ENCODE results near the gene PDE4D. TPM values are rescaled to one million over a fixed set of nuclear protein-coding genes. Genes with fewer than 3 reads are reported as not detected.

Gene PDE4D
- total and polyA plus RNA-seq, 2 of the 4 experiments (the other 2 are of a cell fraction) = 1.4 to 7.9 TPM

DNA sequence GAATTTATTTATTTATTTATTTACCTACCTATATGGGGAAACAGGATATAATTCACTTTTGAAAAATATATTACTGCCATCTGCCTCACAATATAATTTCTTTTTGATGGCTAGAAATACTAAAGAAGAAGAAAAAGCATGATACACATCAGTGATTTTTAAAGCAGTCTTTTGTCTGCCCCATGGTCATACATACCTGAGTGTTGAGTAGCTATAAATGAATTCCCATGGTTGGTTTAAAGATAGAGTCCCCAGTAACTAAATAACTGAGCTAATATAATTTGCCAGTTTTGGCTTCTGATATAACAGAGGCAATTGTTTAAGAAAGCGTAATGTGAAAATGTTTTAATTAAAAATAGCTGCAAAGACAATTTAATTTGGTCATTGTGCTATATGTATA, 447.8 kb downstream of the PDE4D start:
- in situ Hi-C loops (cut with MboI; ENCODE audit: low sequenced_read_pairs) = no loop called here
- Histone ChIP-seq H3K14ac (replicated peaks; ENCODE audit: low read depth, low read length) (no peak overlapping the region), H3K27ac (ENCODE audit: insufficient read depth, low read length) (no peak overlapping the region), H4K8ac (ENCODE audit: low read depth in 2 of 2, low read length in 2 of 2) (no peak overlapping the region), H2BK5ac (ENCODE audit: low read depth, low read length, poor library complexity, severe bottlenecking) (no peak overlapping the region), H3K79me1 (ENCODE audit: low read depth in 1 of 2, low read length in 2 of 2) (no peaks in the 10 kb centered on the region), H3K9me3 (ENCODE audit: control insufficient read depth, insufficient read depth, low read length) (no peaks in the 10 kb centered on the region), H2BK15ac (ENCODE audit: low read depth, low read length) (no peak overlapping the region), H3K9me1 (ENCODE audit: insufficient read depth, low read length) (no peaks in the 10 kb centered on the region), H4K20me1 (ENCODE audit: insufficient read depth, low read length) (no peaks in the 10 kb centered on the region), H3K36me3 (ENCODE audit: control insufficient read depth, insufficient read depth, low read length) (no peaks in the 10 kb centered on the region), H3K9ac (ENCODE audit: low read depth, low read length) (no peak overlapping the region), H2AFZ (replicated peaks; ENCODE audit: low read length, poor library complexity) (no peak overlapping the region), H2BK120ac (ENCODE audit: low read depth, low read length) (no peak overlapping the region), H4K91ac (ENCODE audit: insufficient read depth, low read depth, low read length) (no peak overlapping the region), H3K18ac (ENCODE audit: low read depth, low read length) (no peak overlapping the region), H3K27me3 (ENCODE audit: control insufficient read depth, insufficient read depth, low read length) (no peaks in the 10 kb centered on the region), H3K4me2 (ENCODE audit: low read depth, low read length) (no peak overlapping the region), H3K4ac (ENCODE audit: low read depth, low read length) (no peak overlapping the region), H2AK5ac (ENCODE audit: low read depth, low read length) (no peak overlapping the region), H3K4me1 (ENCODE audit: control insufficient read depth, insufficient read depth, low read length) (no peaks in the 10 kb centered on the region), H3K4me3 (ENCODE audit: insufficient read depth, low read depth, low read length) (no peak overlapping the region), H2BK20ac (ENCODE audit: low read depth, low read length) (no peak overlapping the region), H2AK9ac (replicated peaks; ENCODE audit: low read depth, low read length, poor library complexity) (no peak overlapping the region), H3K23ac (ENCODE audit: low read depth, low read length) (no peak overlapping the region), H4K5ac (ENCODE audit: low read depth, low read length) (no peak overlapping the region), H3K56ac (ENCODE audit: extremely low read depth, insufficient read depth, low read length) (no peak overlapping the region)
- CTCF ChIA-PET = no interaction called here
- POLR2A ChIA-PET (ENCODE audit: unreplicated experiment) = no interaction called here
- ATAC-seq (ENCODE audit: low read depth) (no peak), DNase-seq (no peak)
- no TSS peak for BruUV-seq (replicated peaks)
- intact Hi-C loops (cut with micrococcal nuclease) = no loop called here
- TF ChIP-seq POLR2A (IDR thresholded peaks at IDR 0.05; ENCODE audit: low read depth, low read length) = no peak
- TF ChIP-seq CEBPB (IDR thresholded peaks at IDR 0.05; ENCODE audit: low read depth, low read length) = no peak
- no peak for TF ChIP-seq FOS (IDR thresholded peaks at IDR 0.05; ENCODE audit: low read depth, low read length)
- no peak for TF ChIP-seq BHLHE40 (IDR thresholded peaks at IDR 0.05; ENCODE audit: low read depth, low read length)
- no peak for TF ChIP-seq CHD1 (IDR thresholded peaks at IDR 0.05; ENCODE audit: low read depth, low read length)
- TF ChIP-seq, protein P1, sequence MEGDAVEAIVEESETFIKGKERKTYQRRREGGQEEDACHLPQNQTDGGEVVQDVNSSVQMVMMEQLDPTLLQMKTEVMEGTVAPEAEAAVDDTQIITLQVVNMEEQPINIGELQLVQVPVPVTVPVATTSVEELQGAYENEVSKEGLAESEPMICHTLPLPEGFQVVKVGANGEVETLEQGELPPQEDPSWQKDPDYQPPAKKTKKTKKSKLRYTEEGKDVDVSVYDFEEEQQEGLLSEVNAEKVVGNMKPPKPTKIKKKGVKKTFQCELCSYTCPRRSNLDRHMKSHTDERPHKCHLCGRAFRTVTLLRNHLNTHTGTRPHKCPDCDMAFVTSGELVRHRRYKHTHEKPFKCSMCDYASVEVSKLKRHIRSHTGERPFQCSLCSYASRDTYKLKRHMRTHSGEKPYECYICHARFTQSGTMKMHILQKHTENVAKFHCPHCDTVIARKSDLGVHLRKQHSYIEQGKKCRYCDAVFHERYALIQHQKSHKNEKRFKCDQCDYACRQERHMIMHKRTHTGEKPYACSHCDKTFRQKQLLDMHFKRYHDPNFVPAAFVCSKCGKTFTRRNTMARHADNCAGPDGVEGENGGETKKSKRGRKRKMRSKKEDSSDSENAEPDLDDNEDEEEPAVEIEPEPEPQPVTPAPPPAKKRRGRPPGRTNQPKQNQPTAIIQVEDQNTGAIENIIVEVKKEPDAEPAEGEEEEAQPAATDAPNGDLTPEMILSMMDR (conservative IDR thresholded peaks at IDR 0.05; ENCODE audit: low read depth, low read length) = no peak
- TF ChIP-seq MXI1 (IDR thresholded peaks at IDR 0.05; ENCODE audit: borderline replicate concordance, low read depth, low read length) = no peak
- TF ChIP-seq NFE2L2 (IDR thresholded peaks at IDR 0.05; ENCODE audit: low read depth, low read length) = no peak
- TF ChIP-seq, protein P2, sequence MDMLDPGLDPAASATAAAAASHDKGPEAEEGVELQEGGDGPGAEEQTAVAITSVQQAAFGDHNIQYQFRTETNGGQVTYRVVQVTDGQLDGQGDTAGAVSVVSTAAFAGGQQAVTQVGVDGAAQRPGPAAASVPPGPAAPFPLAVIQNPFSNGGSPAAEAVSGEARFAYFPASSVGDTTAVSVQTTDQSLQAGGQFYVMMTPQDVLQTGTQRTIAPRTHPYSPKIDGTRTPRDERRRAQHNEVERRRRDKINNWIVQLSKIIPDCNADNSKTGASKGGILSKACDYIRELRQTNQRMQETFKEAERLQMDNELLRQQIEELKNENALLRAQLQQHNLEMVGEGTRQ (IDR thresholded peaks at IDR 0.05; ENCODE audit: low read depth, low read length) = no peak
- TF ChIP-seq, protein P3, sequence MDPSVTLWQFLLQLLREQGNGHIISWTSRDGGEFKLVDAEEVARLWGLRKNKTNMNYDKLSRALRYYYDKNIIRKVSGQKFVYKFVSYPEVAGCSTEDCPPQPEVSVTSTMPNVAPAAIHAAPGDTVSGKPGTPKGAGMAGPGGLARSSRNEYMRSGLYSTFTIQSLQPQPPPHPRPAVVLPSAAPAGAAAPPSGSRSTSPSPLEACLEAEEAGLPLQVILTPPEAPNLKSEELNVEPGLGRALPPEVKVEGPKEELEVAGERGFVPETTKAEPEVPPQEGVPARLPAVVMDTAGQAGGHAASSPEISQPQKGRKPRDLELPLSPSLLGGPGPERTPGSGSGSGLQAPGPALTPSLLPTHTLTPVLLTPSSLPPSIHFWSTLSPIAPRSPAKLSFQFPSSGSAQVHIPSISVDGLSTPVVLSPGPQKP (IDR thresholded peaks at IDR 0.05; ENCODE audit: borderline replicate concordance, low read depth, low read length) = no peak
- TF ChIP-seq RCOR1 (IDR thresholded peaks at IDR 0.05; ENCODE audit: insufficient replicate concordance, low read length) = no peak
- WGBS, 2 experiments (ENCODE audit: extremely low coverage in 2 of 2, insufficient read length in 1 of 2) = no CpG with 5 or more reads among the region's 1 CpG
- dilution Hi-C loops (cut with HindIII; ENCODE audit: low sequenced_read_pairs, unreplicated experiment) = no loop called here

Measured in IMR-90 (cell line).